GM18520 (cell line): ENCODE measurements around the gene DHX35.

Experiments used
- ATAC-seq: cut with Tn5 transposase; IDR thresholded peaks from one replicate; pipeline ENCODE4 v1.9.1; 2021; ENCODE audit not compliant: unreplicated experiment

Gene DHX35, protein sequence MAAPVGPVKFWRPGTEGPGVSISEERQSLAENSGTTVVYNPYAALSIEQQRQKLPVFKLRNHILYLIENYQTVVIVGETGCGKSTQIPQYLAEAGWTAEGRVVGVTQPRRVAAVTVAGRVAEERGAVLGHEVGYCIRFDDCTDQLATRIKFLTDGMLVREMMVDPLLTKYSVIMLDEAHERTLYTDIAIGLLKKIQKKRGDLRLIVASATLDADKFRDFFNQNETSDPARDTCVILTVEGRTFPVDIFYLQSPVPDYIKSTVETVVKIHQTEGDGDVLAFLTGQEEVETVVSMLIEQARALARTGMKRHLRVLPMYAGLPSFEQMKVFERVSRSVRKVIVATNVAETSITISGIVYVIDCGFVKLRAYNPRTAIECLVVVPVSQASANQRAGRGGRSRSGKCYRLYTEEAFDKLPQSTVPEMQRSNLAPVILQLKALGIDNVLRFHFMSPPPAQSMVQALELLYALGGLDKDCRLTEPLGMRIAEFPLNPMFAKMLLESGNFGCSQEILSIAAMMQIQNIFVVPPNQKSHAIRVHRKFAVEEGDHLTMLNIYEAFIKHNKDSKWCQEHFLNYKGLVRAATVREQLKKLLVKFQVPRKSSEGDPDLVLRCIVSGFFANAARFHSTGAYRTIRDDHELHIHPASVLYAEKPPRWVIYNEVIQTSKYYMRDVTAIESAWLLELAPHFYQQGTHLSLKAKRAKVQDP

DNA sequence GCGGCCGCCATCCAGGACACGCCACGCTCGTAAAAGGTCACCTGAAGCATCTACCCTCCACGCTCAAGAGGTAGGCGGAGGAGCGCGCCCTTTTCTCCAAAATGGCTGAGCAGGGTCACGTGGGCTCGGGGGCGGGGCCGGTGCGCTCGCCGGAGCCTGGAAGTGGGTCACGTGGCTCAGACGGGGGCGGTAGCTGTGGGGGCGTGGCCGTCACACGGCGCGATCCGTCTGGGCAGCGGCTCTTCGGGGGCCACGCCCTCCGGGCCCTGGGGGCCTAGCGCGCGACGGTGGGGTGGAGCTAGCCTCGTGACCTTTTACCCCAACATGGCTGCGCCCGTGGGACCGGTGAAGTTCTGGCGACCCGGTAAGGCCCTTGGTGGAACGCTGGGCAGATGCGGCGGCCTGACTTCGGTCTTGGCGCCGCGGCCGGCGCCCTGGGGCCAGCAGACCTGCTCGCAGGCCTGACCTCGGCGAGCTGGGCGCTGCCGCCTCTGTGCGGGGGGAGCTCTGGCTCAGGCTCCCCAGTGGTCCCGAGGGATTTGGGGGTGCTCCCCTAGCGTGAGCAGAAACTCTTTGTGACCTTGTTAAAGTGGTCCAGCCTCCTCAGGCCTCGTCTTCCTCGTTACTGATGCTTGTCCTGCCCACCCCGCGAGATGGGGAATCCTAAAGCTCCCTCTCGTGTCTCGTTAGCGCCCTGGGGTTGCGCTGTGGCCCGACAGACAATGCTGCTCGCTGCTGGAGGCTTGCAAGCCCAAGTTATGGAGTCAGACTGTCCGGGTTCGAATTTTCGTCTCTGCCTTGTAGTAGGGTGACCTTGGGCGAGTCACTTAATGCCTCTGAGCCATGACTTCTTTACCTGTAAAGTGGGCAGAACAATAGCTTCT is at the start of gene DHX35:
DHX35 (plus strand) TSS at position 301 of the 884 bp plus-strand sequence; CDS start at position 325, 24 bp downstream.
- ATAC-seq, result peak; percentile 86

DNA sequence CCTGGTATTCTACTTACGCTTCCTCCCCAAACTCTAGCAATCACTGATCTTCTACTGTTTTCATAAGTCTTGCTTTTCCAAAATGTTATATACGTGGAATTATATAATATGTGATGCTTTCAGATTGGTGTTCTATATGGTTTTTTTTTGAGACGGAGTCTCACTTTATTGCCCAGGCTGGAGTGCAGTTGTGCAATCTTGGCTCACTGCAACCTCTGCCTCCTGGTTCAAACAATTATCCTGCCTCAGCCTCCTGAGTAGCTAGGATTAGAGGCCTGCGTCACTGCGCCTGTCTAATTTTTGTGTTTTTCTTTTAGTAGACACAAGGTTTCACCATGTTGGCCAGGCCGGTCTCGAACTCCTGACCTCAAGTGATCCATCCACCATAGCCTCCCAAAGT is 46.8 kb upstream of the DHX35 start:
- no peak for ATAC-seq

DNA sequence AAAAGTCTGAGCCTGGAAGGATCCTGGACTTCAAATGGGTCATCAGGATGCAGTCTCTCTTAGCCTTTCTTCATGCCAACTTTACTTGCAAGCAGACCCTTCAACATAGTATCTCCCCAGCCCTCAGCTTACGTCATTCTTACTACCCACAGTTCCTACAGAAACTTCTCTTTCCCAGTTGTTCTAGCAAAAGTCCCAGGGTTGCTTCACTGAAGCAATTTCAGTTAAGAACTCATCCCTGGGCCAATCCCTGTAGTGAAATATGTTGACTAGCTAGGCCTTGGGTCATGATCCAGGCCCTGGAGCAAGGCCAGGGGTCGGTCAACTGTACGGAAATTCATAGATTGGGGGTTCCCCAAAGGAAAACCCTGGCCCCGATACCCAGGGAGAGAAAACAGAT is 44.5 kb upstream of the DHX35 start:
- no peak for ATAC-seq

DNA sequence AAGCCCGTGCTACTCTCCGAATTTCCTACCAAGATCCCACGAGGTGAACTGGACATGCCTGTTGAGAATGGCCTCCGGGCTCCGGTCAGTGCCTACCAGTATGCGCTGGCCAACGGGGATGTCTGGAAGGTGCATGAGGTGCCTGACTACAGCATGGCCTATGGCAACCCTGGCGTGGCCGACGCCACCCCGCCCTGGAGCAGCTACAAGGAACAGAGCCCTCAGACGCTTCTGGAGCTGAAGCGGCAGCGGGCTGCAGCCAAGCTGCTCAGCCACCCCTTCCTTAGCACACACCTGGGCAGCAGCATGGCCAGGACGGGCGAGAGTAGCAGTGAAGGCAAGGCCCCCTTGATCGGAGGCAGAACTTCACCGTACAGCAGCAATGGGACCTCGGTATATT is 44.0 kb upstream of the DHX35 start:
- ATAC-seq, result no peak

DNA sequence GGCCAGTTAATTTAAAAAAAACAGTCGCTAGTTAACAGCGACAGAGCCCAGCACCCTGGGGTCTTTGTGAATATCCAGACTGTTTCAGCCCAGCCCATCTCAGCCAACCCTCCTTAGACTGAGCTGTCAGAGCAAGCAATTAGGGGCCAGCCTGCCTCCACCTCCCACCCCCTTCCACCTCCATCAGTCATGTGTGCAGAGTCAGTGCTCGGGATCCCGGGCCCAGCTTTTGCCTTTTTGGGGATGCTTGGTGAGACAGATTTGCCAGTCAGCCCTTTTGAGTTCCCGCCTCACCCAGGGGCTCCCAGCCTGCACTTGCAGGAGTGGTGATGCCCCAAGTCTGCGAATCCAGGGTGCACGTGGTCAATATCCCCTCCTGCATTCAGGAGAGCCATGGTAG is 42.5 kb upstream of the DHX35 start:
- ATAC-seq, result no peak

DNA sequence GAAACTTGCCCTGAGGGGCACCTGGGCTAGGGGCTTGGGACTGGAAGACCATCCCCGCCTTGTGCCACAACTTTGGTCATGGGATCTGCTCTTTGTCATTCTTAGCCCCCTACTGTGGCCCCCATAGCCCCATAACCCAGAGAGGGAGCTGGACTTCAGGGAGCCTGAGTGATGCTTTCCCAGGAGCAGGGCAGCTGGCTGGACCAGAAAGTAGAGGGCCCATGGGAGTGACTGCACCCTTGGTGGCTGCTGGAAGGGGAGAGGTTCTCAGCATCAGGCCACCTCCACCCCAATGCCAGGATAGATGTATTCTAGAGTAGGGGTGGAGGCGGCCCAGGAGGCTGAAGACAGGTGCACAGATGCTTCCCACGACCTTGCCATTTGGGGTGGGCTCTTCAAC is 41.7 kb upstream of the DHX35 start:
- ATAC-seq, result no peak

DNA sequence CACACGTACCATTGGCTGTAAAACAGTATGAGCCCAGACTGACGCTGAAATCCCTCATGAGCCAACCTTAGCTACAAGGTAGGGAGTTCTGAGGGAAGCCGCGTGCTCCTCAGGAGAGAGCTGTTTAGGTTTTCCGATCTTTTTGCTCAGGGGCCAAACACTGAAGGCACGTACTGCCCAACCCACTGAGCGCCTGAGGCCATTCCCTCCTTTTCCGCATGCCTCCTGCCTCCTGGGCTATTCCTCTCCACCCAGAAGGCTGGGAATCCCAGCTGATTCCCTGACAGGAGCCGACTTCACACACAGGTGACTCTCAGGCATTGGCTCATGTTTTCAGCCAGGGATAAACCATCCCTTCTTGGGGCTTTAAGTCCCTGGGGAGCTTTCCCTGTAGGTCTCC is 41.3 kb upstream of the DHX35 start:
- no peak for ATAC-seq

DNA sequence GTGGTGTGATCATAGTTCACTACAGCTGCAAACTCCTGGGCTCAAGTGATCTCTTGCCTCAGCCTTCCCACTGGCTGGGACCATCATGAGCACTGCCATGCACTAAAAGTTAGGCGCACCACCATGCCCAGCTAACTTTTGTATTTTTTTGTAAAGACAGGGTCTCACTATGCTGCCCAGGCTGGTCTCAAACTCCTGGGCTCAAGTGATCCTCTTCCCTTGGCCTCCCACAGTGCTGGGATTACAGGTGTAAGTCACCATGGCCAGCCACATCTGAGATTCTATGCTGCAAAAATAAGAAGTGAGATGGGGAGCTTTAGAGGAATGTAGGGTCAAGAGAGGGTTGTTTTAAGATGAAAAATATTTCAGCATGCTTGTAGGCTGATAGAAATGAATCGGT is 37.4 kb upstream of the DHX35 start:
- ATAC-seq, result no peak

DNA sequence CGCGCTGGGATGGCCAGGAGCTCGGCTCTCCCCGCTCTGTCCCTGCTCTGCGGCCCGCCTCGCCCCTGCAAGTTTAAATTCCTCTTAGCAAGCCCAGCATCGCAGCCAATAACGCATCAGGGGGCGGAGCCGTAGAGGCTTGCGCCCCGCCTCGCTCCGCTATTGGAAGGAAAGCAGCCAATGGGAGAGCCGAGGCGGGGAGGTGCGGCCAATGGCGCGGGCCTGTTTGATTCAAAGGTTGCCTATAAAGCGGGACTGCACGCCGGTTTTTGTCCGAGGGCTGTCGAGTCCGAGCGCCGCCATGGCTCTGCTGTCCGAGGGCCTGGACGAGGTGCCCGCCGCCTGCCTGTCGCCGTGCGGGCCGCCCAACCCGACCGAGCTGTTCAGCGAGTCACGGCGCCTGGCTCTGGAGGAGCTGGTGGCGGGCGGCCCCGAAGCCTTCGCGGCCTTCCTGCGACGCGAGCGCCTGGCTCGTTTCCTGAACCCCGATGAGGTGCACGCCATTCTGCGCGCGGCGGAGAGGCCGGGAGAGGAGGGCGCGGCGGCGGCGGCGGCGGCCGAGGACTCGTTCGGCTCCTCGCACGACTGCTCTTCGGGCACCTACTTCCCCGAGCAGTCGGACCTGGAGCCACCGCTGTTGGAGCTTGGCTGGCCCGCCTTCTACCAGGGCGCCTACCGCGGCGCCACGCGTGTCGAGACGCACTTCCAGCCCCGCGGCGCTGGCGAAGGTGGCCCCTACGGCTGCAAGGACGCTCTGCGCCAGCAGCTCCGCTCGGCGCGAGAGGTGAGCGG is 35.8 kb upstream of the DHX35 start, which contains the start of gene FAM83D:
FAM83D (plus strand) TSS at position 276 of the 792 bp plus-strand sequence; CDS start at position 302, 26 bp downstream.
- peak; percentile 85 for ATAC-seq

DNA sequence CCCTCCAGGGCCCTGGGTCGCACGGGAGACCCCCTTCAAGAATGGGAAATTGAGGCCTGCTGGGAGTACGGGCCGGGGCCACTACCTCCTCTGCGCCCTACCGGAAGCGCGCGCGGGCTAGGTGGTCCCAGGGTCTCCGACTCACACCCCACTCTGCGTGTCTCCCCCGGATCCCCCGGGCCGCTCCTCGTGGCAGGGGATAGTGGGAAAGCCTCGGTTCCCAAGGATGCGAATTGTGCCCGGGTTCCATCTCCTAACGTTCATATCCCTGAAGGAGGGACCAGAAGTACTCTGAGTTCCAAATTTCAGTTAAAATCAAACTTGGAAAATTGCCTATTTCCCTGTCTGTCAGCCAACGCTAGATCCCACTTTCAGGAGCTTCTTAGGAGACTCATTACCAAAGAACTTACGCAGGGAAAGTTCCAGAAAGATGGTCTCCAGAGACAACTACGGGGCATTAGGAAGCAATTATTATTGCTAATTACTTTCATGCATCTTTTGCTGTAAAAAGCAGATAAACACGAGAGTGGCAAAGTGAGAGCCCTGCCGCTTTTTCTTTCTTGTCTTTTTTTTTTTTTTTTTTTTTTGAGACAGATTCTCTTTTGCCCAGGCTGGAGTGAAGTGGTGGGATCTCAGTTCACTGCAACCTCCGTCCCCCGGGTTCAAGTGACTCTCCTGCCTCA is 35.1 kb upstream of the DHX35 start:
- no peak for ATAC-seq

DNA sequence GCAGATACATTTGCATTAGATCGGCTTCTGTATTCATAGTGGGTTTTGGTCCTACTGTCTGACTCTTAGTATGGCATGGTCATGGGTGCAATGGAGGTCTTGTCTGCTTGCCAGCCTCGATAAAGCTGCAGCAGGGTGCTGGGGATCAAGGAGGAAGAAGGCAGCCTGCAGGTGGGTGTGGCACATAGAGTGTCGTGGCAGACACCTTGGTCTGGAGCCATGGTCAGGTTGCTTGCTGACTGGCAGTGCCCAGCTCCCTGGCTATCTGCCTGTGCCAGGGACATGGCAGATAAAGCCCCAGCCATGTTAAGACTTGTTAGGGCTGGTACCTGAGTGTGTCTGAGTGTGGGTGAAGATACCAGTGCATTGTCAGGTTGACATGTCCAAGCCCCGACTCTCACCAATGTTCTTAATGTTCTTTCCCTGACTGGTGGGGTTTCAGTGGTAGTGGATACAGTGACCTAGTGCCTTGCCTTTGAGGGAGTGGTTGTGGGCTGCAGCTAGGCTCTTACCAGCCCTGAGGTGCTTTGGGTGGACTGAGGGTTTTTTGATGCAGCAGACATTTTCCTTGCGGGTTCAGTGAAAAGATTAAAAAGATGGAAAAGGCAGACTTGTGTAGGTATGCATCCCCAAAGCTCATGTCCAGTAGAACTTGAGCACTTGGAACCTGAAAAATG is 34.1 kb upstream of the DHX35 start:
- ATAC-seq, result no peak

DNA sequence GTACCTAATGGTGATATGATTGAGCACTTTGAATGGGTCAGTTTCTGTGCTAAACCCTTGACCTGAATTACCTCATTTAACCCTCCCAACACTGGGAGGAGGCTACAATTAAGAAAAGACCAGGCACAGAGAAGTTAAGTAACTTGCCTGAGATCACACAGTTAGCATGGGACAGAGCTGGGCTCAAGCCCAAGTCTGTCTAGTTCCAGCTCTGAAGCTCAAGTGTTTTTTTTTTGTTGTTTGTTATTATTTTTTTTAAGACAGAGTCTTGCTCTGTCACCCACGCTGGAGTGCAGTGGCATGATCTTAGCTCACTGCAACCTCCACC is 31.9 kb upstream of the DHX35 start:
- ATAC-seq, result no peak

DNA sequence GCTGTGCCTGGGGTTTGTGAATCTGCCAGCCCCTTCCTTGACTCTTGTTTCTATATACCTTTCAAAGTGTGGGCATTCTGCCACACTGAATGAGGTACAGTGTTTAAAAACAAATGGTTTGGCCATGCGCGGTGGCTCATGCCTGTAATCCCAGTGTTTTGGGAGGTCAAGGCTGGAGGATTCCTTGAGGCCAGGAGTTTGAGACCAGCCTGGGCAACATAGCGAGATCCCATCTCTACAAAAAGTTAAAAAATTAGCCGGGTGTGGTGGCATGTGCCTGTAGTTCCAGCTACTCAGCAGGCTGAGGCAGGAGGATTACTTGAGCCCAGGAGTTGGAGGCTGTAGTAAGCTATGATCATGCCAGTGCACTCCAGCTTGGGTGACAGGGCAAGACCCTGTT is 30.2 kb upstream of the DHX35 start:
- no peak for ATAC-seq

DNA sequence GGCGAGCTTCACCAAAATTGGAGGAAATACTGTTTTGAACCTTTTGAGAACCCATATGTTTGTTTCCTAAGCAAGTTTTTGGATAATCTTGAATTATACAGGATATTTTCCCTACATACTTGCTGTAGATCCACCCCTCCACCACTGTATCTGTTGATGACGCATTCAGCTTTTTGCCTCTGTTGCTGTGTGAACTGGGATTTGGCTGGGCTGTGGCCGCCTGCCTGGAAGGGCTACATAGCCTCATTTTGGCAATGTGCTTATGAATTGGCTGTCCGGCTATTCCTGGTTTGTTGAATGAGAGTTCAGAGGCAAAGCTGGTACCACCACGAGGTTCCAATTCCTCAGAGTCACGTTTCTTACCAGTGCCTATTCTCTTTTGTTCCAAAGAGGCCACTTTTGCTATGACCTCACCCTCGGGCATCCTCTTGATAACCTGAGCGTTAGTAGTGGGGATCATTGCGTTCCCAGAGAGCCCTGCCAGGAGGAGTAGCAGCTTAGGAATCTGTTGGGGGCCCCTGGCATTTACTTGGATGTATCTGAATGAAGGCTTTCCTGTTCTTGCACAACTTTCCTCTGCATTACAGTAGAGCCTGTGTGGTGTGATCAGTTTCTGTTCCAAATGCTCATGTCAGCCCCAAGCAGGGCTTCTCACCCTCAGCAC is 29.6 kb upstream of the DHX35 start:
- ATAC-seq, result no peak

DNA sequence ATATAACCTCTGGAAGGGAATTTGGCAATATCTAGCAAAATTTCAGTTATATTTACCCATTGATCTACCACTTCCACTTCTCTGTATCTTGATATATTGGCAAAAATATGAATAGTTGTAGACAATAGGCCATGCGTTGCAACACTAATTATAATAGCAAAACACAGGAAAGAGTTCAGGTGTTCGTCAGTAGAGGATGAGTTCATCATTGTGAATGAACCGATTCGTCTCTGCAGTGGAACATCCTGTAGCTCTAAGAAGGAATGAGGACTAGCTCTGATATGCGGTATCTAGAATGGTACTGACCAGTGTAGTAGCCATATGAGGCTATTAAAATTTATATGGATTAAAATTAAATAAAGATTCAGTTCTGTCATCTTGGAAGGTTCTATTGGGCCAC is 27.6 kb upstream of the DHX35 start:
- ATAC-seq, result no peak

DNA sequence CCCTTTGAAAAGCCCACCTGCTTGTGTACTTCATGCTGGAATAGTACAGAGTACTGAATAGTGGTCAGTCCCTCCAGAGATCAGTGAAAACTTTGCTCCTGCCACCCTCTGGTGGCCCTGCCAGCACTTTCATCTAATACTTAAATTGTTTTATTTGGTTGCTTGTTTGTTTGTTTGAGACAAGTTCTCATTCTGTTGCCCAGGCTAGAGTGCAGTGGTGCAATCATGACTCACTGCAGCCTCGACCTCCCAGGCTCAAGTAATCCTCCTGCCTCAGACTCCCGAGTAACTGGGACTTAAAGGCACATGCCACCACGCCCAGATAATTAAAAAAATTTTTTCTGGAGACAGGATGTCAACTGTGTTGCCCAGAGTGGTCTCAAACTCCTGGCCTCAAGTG is 26.9 kb upstream of the DHX35 start:
- no peak for ATAC-seq

DNA sequence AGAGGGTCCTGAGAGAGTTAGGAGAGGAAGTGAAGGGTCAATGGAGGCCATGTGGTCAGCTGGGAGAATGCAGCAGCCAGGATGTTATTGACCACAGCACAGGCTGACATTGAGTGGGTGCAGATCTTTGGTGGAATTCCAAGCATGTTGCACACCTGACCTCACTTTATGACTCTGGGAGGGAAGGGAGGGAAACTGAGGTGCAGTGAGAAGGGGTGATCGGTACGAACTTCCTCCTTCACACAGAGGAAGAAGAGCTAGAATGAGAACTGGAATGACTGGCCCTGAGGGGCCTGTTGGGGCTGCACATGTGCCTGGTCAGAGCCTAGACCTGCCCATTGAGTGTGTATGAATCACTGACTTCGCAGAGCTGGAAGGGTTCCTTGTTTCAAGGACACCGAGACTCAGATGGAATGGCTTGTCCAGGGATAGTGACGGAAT is 26.2 kb upstream of the DHX35 start:
- ATAC-seq, result no peak

DNA sequence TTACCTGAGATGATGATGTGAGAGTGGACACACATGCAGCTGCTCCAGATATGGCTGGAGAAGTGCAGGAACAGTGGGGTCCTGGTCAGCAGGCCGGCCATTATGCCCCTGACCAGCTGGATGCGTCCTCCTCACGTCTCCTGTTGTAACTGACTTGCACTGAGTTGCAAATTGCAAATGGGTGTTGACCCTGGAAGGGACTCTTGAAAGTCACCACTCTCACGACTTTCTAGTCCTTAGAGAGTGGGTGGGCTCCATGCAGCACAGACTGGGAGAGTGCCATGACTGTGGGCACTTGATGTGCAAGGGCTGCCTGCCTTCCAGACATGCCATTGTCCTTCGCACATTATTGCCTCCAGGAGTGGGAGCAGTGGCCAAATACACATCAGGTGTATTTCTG is 25.1 kb upstream of the DHX35 start:
- ATAC-seq, result no peak

DNA sequence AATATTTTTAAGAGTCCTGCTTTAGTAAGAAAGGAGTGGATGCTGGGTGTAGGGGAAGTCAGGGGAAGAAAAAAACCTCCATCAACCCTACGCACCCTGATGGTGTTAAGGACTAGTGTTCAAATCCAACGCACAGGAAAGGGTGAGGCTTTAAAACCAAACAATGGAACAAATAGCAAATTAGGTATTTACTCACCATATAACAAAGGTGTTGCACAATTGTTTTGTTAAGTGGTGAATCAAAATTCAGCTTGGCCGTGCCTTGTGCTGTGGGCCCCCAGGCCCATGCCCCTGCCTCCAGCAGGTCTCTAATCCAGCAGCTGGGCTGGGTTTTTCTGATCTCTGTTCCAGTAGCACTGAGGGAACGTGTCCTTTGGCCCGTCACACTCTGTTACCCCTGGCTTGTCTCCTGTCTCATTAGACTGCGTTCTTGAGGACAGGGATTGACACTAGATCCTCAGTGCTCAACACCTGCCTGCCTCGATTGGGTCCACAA is 24.1 kb upstream of the DHX35 start:
- ATAC-seq, result no peak
